CD4-positive, alpha-beta T cell (primary cell): ENCODE data around the gene ADAMTSL1. TPM values are rescaled to one million over a fixed set of nuclear protein-coding genes. Genes with fewer than 3 reads are reported as not detected.

Experiments
- ATAC-seq: fragments of 200-7000 bp; cut with Tn5 transposase; one replicate; pipeline ENCODE4 v1.10.0; 2022; ENCODE audit warnings: mild to moderate bottlenecking; ENCODE audit not compliant: poor library complexity
- CTCF ChIA-PET: fragments of 350-600 bp; sonication (Branson Sonifier 250); formaldehyde crosslinking; loops from one replicate; lab custom pipeline; 2021; ENCODE audit warnings: antibody characterized with exemption, inconsistent platforms; lab: Charles Lee
- POLR2A ChIA-PET: fragments of 350-600 bp; sonication (Branson Sonifier 250); formaldehyde crosslinking; loops from one replicate; lab custom pipeline; 2021; ENCODE audit warnings: antibody characterized with exemption, inconsistent platforms; lab: Charles Lee
- DNase-seq, 14 experiments: peaks; one replicate each; pipeline ENCODE4 v3.0.0-alpha.2; 2013 to 2020; ENCODE audit warnings: mixed read lengths in 2 of 14
- H3K27ac ChIP-seq, 2 donors: one replicate each; pipeline versions ENCODE4 v1.5.1 to v1.7.0; 2013; ENCODE audit warnings: low read length in 2 of 2, low read depth in 1 of 2, mild to moderate bottlenecking in 1 of 2
- H3K27me3 ChIP-seq, 2 experiments: 1 replicate in 1 of 2; 2 replicates in 1 of 2; pipeline versions ENCODE4 v1.6.1 to v1.7.0; 2013; ENCODE audit warnings: low read length in 2 of 2, control low read depth in 1 of 2, mild to moderate bottlenecking in 1 of 2, moderate library complexity in 1 of 2; ENCODE audit not compliant: insufficient read depth in 2 of 2, control insufficient read depth in 1 of 2
- H3K36me3 ChIP-seq: one replicate; pipeline ENCODE4 v1.6.1; 2013; ENCODE audit warnings: low read length, control low read depth; ENCODE audit not compliant: insufficient read depth
- H3K4me1 ChIP-seq: one replicate; pipeline ENCODE4 v1.6.1; 2013; ENCODE audit warnings: low read length, control low read depth; ENCODE audit not compliant: insufficient read depth
- H3K4me3 ChIP-seq: one replicate; pipeline ENCODE4 v1.5.1; 2013; ENCODE audit warnings: mild to moderate bottlenecking, low read length, moderate library complexity
- H3K9me3 ChIP-seq, 2 experiments: 1 replicate in 1 of 2; 2 replicates in 1 of 2; pipeline versions ENCODE4 v1.6.1 to v1.7.0; 2013; ENCODE audit warnings: low read length in 2 of 2, mild to moderate bottlenecking in 2 of 2, control low read depth in 1 of 2, moderate library complexity in 1 of 2; ENCODE audit not compliant: control insufficient read depth in 1 of 2, insufficient read depth in 1 of 2
- H3K27ac Mint-ChIP-seq: one replicate; pipeline ENCODE4 v1.8.0; 2020; ENCODE audit warnings: mixed read lengths
- H3K27me3 Mint-ChIP-seq: one replicate; pipeline ENCODE4 v1.8.0; 2021; ENCODE audit warnings: mixed read lengths
- H3K36me3 Mint-ChIP-seq: one replicate; pipeline ENCODE4 v1.8.0; 2021; ENCODE audit warnings: low read depth, mixed read lengths
- H3K4me1 Mint-ChIP-seq: one replicate; pipeline ENCODE4 v1.8.0; 2021; ENCODE audit warnings: low read depth, mixed read lengths
- H3K4me3 Mint-ChIP-seq: one replicate; pipeline ENCODE4 v1.8.0; 2020; ENCODE audit warnings: mild to moderate bottlenecking, mixed read lengths
- H3K9me3 Mint-ChIP-seq: one replicate; pipeline ENCODE4 v1.8.0; 2020; ENCODE audit warnings: mixed read lengths
- intact Hi-C, 2 experiments: fragments of 100-400 bp; cut with DNase I in 1 of 2; cut with micrococcal nuclease in 1 of 2; formaldehyde crosslinking; loops; one replicate each; pipeline versions ENCODE4 v1.15.1 to v1.9.0; 2023 to 2025; cut with DNase I, micrococcal nuclease
- total RNA-seq, 174 experiments: library from RNA in 2 of 174; stranded (reverse) in 2 of 174; gene quantifications; one replicate each; pipeline ENCODE4 v1.2.3 and lab custom pipeline; 2021 to 2026
- TF ChIP-seq, protein P1 (sequence below): fragments of 200-600 bp; IDR thresholded peaks from one replicate; pipeline ENCODE4 v1.8.0; 2022; ENCODE audit warnings: antibody characterized with exemption, mild to moderate bottlenecking

ADAMTSL1 gene
- total RNA-seq, 2 experiments from 2014 or later, result not detected

DNA sequence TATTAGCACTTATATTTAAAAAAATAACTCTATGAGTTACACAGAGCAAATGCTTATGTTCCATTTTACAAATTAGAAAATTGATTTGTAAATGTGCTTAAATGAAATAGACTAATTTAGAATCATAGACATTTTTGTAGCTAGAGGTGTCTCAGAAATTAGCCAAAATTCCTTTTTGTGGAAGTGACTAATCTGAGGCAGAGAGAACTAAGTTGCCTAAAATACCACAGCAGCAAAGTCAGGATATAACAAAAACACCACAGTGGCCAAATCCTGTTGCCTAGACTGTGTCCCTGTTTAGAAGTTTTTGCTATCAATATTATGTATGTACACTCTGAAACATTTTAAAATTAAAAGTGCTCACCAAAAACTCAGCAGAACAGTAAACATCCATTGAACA, 18.7 kb downstream of the ADAMTSL1 start:
- Mint-ChIP-seq H3K27ac (no peak overlapping the region), H3K4me3 (no peak overlapping the region), H3K4me1 (no peaks in the 10 kb centered on the region), H3K27me3 (no peaks in the 10 kb centered on the region), H3K9me3 (no peaks in the 10 kb centered on the region), H3K36me3 (no peaks in the 10 kb centered on the region)
- no peak overlapping the region for H3K4me3 ChIP-seq
- H3K4me1 ChIP-seq, result no peaks in the 10 kb centered on the region
- ATAC-seq, result no peak
- POLR2A ChIA-PET, result no interaction called here
- no peak for DNase-seq
- TF ChIP-seq, protein P1, sequence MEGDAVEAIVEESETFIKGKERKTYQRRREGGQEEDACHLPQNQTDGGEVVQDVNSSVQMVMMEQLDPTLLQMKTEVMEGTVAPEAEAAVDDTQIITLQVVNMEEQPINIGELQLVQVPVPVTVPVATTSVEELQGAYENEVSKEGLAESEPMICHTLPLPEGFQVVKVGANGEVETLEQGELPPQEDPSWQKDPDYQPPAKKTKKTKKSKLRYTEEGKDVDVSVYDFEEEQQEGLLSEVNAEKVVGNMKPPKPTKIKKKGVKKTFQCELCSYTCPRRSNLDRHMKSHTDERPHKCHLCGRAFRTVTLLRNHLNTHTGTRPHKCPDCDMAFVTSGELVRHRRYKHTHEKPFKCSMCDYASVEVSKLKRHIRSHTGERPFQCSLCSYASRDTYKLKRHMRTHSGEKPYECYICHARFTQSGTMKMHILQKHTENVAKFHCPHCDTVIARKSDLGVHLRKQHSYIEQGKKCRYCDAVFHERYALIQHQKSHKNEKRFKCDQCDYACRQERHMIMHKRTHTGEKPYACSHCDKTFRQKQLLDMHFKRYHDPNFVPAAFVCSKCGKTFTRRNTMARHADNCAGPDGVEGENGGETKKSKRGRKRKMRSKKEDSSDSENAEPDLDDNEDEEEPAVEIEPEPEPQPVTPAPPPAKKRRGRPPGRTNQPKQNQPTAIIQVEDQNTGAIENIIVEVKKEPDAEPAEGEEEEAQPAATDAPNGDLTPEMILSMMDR, result no peak
- intact Hi-C loops, result no loop called here
- CTCF ChIA-PET, result no interaction called here
- H3K9me3 ChIP-seq, result no peaks in the 10 kb centered on the region
- H3K27me3 ChIP-seq, result no peaks in the 10 kb centered on the region
- H3K36me3 ChIP-seq, result no peaks in the 10 kb centered on the region
- no peak overlapping the region for H3K27ac ChIP-seq

DNA sequence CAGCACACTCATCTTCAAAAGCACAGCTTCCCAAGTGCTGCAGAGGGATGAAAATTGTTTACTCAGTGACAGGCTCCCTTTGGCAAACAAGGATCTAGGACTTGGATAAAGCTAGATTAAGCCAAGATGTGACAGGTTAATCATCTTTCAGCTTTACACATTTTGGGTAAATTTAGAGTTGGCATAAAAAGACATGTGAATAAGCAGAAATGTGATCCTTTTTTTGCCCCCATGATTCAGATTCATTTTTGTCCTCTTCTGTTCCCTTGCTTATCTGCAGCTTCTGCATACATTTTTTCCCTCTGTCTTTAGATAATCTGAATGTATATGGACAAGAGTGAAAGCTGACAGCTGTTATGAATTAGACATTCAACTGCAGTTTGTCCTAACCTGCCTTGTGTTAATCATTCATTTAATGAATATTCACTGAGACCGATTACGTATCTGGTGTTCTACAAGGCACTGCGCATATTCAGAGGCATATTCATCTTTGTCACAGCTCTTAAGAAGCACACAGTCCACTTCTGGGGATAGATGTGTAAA, 19.6 kb downstream of the ADAMTSL1 start:
- no peaks in the 10 kb centered on the region for H3K36me3 ChIP-seq
- TF ChIP-seq, protein P1, result no peak
- H3K27me3 Mint-ChIP-seq, result no peaks in the 10 kb centered on the region
- intact Hi-C loops, result no loop called here
- no peak overlapping the region for H3K4me3 Mint-ChIP-seq
- no peak overlapping the region for H3K27ac ChIP-seq
- no peaks in the 10 kb centered on the region for H3K9me3 ChIP-seq
- ChIA-PET POLR2A (no interaction called here), CTCF (no interaction called here)
- H3K4me1 ChIP-seq, result no peaks in the 10 kb centered on the region
- no peak overlapping the region for H3K4me3 ChIP-seq
- no peaks in the 10 kb centered on the region for H3K9me3 Mint-ChIP-seq
- DNase-seq (no peak), ATAC-seq (no peak)
- no peaks in the 10 kb centered on the region for H3K4me1 Mint-ChIP-seq
- H3K27me3 ChIP-seq, result no peaks in the 10 kb centered on the region
- H3K27ac Mint-ChIP-seq, result no peak overlapping the region
- H3K36me3 Mint-ChIP-seq, result no peaks in the 10 kb centered on the region

DNA sequence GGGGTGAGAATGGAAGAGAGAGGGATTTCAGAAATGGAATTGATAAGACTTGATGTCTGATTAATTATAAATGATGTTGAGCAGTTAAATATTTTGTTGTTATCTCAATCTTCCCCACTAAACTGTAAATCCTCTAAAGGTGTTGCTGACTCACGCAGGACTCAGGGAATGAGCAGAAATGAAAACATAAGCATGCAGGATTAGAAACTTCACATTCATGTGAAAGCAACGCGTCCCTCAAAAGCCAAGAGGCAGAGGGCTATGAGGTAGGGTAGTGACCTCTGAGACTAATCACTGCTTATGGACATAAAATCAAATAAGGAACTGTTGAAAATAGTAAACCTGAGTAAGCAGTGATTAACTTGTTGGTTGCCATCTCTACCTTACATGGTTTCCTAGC, 21.1 kb downstream of the ADAMTSL1 start:
- H3K27ac Mint-ChIP-seq, result no peak overlapping the region
- no peaks in the 10 kb centered on the region for H3K27me3 Mint-ChIP-seq
- no peak for ATAC-seq
- TF ChIP-seq, protein P1, result no peak
- H3K27ac ChIP-seq, result no peak overlapping the region
- H3K9me3 ChIP-seq, result no peaks in the 10 kb centered on the region
- no peaks in the 10 kb centered on the region for H3K4me1 ChIP-seq
- ChIA-PET POLR2A (no interaction called here), CTCF (no interaction called here)
- H3K9me3 Mint-ChIP-seq, result no peaks in the 10 kb centered on the region
- no peaks in the 10 kb centered on the region for H3K27me3 ChIP-seq
- DNase-seq, result no peak
- no peaks in the 10 kb centered on the region for H3K36me3 ChIP-seq
- no peak overlapping the region for H3K4me3 Mint-ChIP-seq
- no peak overlapping the region for H3K4me3 ChIP-seq
- H3K36me3 Mint-ChIP-seq, result no peaks in the 10 kb centered on the region
- no peaks in the 10 kb centered on the region for H3K4me1 Mint-ChIP-seq
- intact Hi-C loops, result no loop called here
